Spleen (tissue), 11 donors: ENCODE data around the gene EXPH5. TPM values are rescaled to one million over a fixed set of nuclear protein-coding genes. Genes with fewer than 3 reads are reported as not detected.

Experiments
- DNase-seq: peaks from one replicate; pipeline ENCODE4 v3.0.0-alpha.2; 2020
- H3K27ac ChIP-seq, 8 donors: fragments of 200-600 bp; sonication (generic) in 7 of 8; 1 replicate in 4 of 8; 2 replicates in 4 of 8; pipeline versions ENCODE4 v1.5.0 to v1.8.0; 2016 to 2021; ENCODE audit warnings: inconsistent platforms in 4 of 8, mild to moderate bottlenecking in 4 of 8, moderate library complexity in 1 of 8
- H3K27me3 ChIP-seq, 7 donors: fragments of 200-600 bp; sonication (generic) in 6 of 7; replicated peaks in 1 of 7; 1 replicate in 4 of 7; 2 replicates in 3 of 7; pipeline versions ENCODE4 v1.5.0 to v1.8.0; 2016 to 2021; ENCODE audit warnings: inconsistent platforms in 3 of 7, mild to moderate bottlenecking in 1 of 7
- H3K36me3 ChIP-seq, 6 donors: fragments of 200-600 bp; sonication (generic) in 5 of 6; 1 replicate in 4 of 6; 2 replicates in 2 of 6; pipeline versions ENCODE4 v1.5.0 to v1.8.0; 2016 to 2021; ENCODE audit warnings: inconsistent platforms in 2 of 6
- H3K4me1 ChIP-seq, 6 donors: fragments of 200-600 bp; sonication (generic) in 5 of 6; 1 replicate in 3 of 6; 2 replicates in 3 of 6; pipeline versions ENCODE4 v1.5.0 to v1.8.0; 2016 to 2021; ENCODE audit warnings: inconsistent platforms in 3 of 6
- H3K4me3 ChIP-seq, 8 donors: fragments of 200-600 bp; sonication (generic) in 7 of 8; 1 replicate in 4 of 8; 2 replicates in 4 of 8; pipeline versions ENCODE4 v1.5.0 to v1.8.0; 2016 to 2021; ENCODE audit warnings: inconsistent platforms in 4 of 8, mild to moderate bottlenecking in 4 of 8, moderate library complexity in 2 of 8
- H3K9me3 ChIP-seq, 8 donors: fragments of 200-600 bp; sonication (generic) in 7 of 8; 1 replicate in 4 of 8; 2 replicates in 4 of 8; pipeline versions ENCODE4 v1.5.0 to v1.8.0; 2016 to 2021; ENCODE audit warnings: inconsistent platforms in 4 of 8
- CTCF ChIP-seq, 11 experiments: fragments of 200-600 bp in 7 of 11; fragments of 450-650 bp in 4 of 11; sonication (generic) in 4 of 11; IDR thresholded peaks in 8 of 11; conservative IDR thresholded peaks in 3 of 11; 1 replicate in 7 of 11; 2 replicates in 4 of 11; pipeline versions ENCODE4 v1.4.0 to v1.8.0; 2016 to 2021; ENCODE audit warnings: antibody characterized with exemption in 11 of 11, inconsistent platforms in 4 of 11, mild to moderate bottlenecking in 1 of 11
- POLR2A ChIP-seq, 3 donors: fragments of 450-650 bp; IDR thresholded peaks; one replicate each; pipeline ENCODE4 v1.5.1; 2017; ENCODE audit warnings: antibody characterized with exemption in 3 of 3, mild to moderate bottlenecking in 1 of 3
- POLR2AphosphoS5 ChIP-seq, 3 donors: sonication (generic); formaldehyde crosslinking; IDR thresholded peaks; one replicate each; pipeline ENCODE4 v1.5.1; 2017; ENCODE audit warnings: antibody characterized with exemption in 3 of 3
- WGBS, 5 donors: extraction: QIAGEN DNeasy Blood & Tissue Kit in 3 of 5; methylation state at CpG; one replicate each; pipeline versions ENCODE4 v1.1.5 to v1.1.7; 2013 to 2018; 5-methylcytosine and 5-hydroxymethylcytosine counted together
- intact Hi-C: fragments of 100-400 bp; cut with DNase I; formaldehyde crosslinking; loops from one replicate; pipeline ENCODE4 v1.15.0; 2023; ENCODE audit warnings: low total_unique reads
- polyA plus RNA-seq, 3 donors: library from polyadenylated mRNA; stranded (reverse); fragments of 200-250 nt; gene quantifications; one replicate each; pipeline ENCODE4 v1.2.1, GENCODE V29; 2013
- total RNA-seq, 7 donors: library from RNA; depleted of rRNA in 3 of 7; stranded (reverse); fragments of >200 nt in 3 of 7; fragmentation: NEBNext Ultra II Directional in 4 of 7; extraction: Animal tissue kit (Norgen Biotek cat#: 25700) in 4 of 7; gene quantifications; one replicate each; pipeline versions ENCODE4 v1.1.0 to v1.2.1, GENCODE V29; 2016 to 2021
- donor health status: healthy with polysubstance abuse.
- donor health status: DM: no; HTN: no; CAD: no; lungs with moderate emphysema.
- donor health status: DM: no; HTN: no; CAD: no.
- donor health status: Bipolar disorder and iron deficiency.
- donor health status: healthy.
- donor health status: DM: no; HTN: no; CAD: no.
- donor health status: DM: yes; HTN: yes; CAD: no.

The EXPH5 gene
- total and polyA plus RNA-seq, 10 donors = 0.05 to 1.9 (median 0.77) TPM

- Histone ChIP-seq H3K4me3 (no peak overlapping the region), H3K4me1 (no peaks in the 10 kb centered on the region), H3K9me3 (no peaks in the 10 kb centered on the region), H3K36me3 (no peaks in the 10 kb centered on the region), H3K27me3 (no peaks in the 10 kb centered on the region), H3K27ac (no peak overlapping the region)
- TF ChIP-seq CTCF (IDR thresholded peaks at IDR 0.05 in 8 of 11, conservative IDR thresholded peaks at IDR 0.05 in 3 of 11) = no peak
- no peak for TF ChIP-seq POLR2A (IDR thresholded peaks at IDR 0.05)
- DNase-seq = no peak
- intact Hi-C loops = no loop called here
- WGBS, 5 donors = 86 to 96% (median 92%) methylated on average over 2 of the region's 2 CpGs
Observed at GRCh38 chr11:108580645-108581044, 12.9 kb downstream of the EXPH5 start.

GRCh38 chr11:108580043-108580442 lies 13.5 kb downstream of the EXPH5 start:
- Histone ChIP-seq H3K4me3 (no peak overlapping the region), H3K36me3 (no peaks in the 10 kb centered on the region), H3K9me3 (peaks cover 0 to under 1% (median 0%) of the 10 kb centered on the region in 8 donors), H3K4me1 (no peaks in the 10 kb centered on the region), H3K27ac (no peak overlapping the region), H3K27me3 (no peaks in the 10 kb centered on the region)
- DNase-seq = no peak
- TF ChIP-seq POLR2AphosphoS5 (IDR thresholded peaks at IDR 0.05) (no peak), POLR2A (IDR thresholded peaks at IDR 0.05) (no peak), CTCF (IDR thresholded peaks at IDR 0.05 in 8 of 11, conservative IDR thresholded peaks at IDR 0.05 in 3 of 11) (no peak)
- intact Hi-C loops = no loop called here

- Histone ChIP-seq H3K4me3 (no peak overlapping the region), H3K27ac (no peak overlapping the region), H3K4me1 (no peaks in the 10 kb centered on the region), H3K36me3 (no peaks in the 10 kb centered on the region), H3K9me3 (peaks cover 0 to 7% (median 0%) of the 10 kb centered on the region in 8 donors), H3K27me3 (no peaks in the 10 kb centered on the region)
- WGBS, 5 donors = 41 to 72% (median 57%) methylated on average over 1 of the region's 1 CpG
- no peak for TF ChIP-seq CTCF (IDR thresholded peaks at IDR 0.05 in 8 of 11, conservative IDR thresholded peaks at IDR 0.05 in 3 of 11)
- no peak for TF ChIP-seq POLR2AphosphoS5 (IDR thresholded peaks at IDR 0.05)
- TF ChIP-seq POLR2A (IDR thresholded peaks at IDR 0.05) = no peak
- no peak for DNase-seq
- intact Hi-C loops = no loop called here
Observed at GRCh38 chr11:108576523-108576922, 17.0 kb downstream of the EXPH5 start.

- H3K27ac ChIP-seq = no peak overlapping the region
- DNase-seq = no peak
- TF ChIP-seq POLR2A (IDR thresholded peaks at IDR 0.05) (no peak), POLR2AphosphoS5 (IDR thresholded peaks at IDR 0.05) (no peak), CTCF (IDR thresholded peaks at IDR 0.05 in 8 of 11, conservative IDR thresholded peaks at IDR 0.05 in 3 of 11) (no peak)
- intact Hi-C loops = no loop called here
- peaks cover 0 to 7% (median 0%) of the 10 kb centered on the region in 8 donors for H3K9me3 ChIP-seq
- H3K4me1 ChIP-seq = no peaks in the 10 kb centered on the region
- WGBS, 5 donors = 86 to 95% (median 87%) methylated on average over 4 of the region's 4 CpGs
- no peak overlapping the region for H3K4me3 ChIP-seq
- no peaks in the 10 kb centered on the region for H3K27me3 ChIP-seq
- no peaks in the 10 kb centered on the region for H3K36me3 ChIP-seq
Observed at GRCh38 chr11:108574675-108575074, 18.9 kb downstream of the EXPH5 start.
